ENCODE results near the gene WBP4. TPM values are rescaled to one million over a fixed set of nuclear protein-coding genes. Genes with fewer than 3 reads are reported as not detected.
A peak's percentile ranks its signal among the peaks of the same experiment; 100 is the strongest.

Gene WBP4
- total and polyA plus RNA-seq, 2 of the 13 experiments (the other 11 are each of a cell fraction or from before 2014, with no cell fraction given), result 6.7 to 11.7 TPM

- TF ChIP-seq ARID5B (CRISPR knock-in tag; IDR thresholded peaks at IDR 0.05), result peak; percentile 30; the same call in 1 of the 2 replicates
- TF ChIP-seq DRAP1 (CRISPR knock-in tag; IDR thresholded peaks at IDR 0.05), result peak; percentile 47; the same call in 1 of the 2 replicates
- peak; percentile 47; the same call in 1 of the 2 replicates for TF ChIP-seq FOXP4 (CRISPR knock-in tag; IDR thresholded peaks at IDR 0.05)
- no peak; the same call in 1 of the 2 replicates for TF ChIP-seq SOX13 (IDR thresholded peaks at IDR 0.05)
- TF ChIP-seq SOX13 (CRISPR knock-in tag; conservative IDR thresholded peaks at IDR 0.05 in 1 of 2, IDR thresholded peaks at IDR 0.05 in 1 of 2), result peak in 1 of 2 experiments; percentile 93; a peak in 2 of 4 replicates
- TF ChIP-seq RCOR2 (CRISPR knock-in tag; IDR thresholded peaks at IDR 0.05), result 0 out of 2 replicates have a peak, but pooled peaks have one; percentile 13
- peak; percentile 92 for TF ChIP-seq HNRNPUL1 (IDR thresholded peaks at IDR 0.05; ENCODE audit: low read depth, low read length)
- TF ChIP-seq HNF1A (IDR thresholded peaks at IDR 0.05; ENCODE audit: low read depth), result peak; percentile 91
- TF ChIP-seq HNF1A (CRISPR knock-in tag; IDR thresholded peaks at IDR 0.05; ENCODE audit: borderline replicate concordance), result peak; percentile 91; the same call in 1 of the 2 replicates
- TF ChIP-seq RBFOX2 (IDR thresholded peaks at IDR 0.05; ENCODE audit: low read depth, low read length), result 0 out of 2 replicates have a peak, but pooled peaks have one; percentile 37
- TF ChIP-seq SOX5 (CRISPR knock-in tag; IDR thresholded peaks at IDR 0.05; ENCODE audit: borderline replicate concordance), result peak; percentile 83; the same call in 1 of the 2 replicates
- TF ChIP-seq ZNF792 (CRISPR knock-in tag; IDR thresholded peaks at IDR 0.05), result 0 out of 2 replicates have a peak, but pooled peaks have one; percentile 7
- no peak for TF ChIP-seq SRSF4 (IDR thresholded peaks at IDR 0.05; ENCODE audit: low read depth, low read length, poor library complexity, severe bottlenecking)
- TF ChIP-seq NR2F1 (CRISPR knock-in tag; IDR thresholded peaks at IDR 0.05), result no peak
- peak; percentile 32; the same call in 1 of the 2 replicates for TF ChIP-seq HNF4A (CRISPR knock-in tag; IDR thresholded peaks at IDR 0.05)
- TF ChIP-seq POGZ (CRISPR knock-in tag; IDR thresholded peaks at IDR 0.05), result 0 out of 2 replicates have a peak, but pooled peaks have one; percentile 11
- TF ChIP-seq FOXP1 (IDR thresholded peaks at IDR 0.05), result no peak
- peak; percentile 19; the same call in 1 of the 2 replicates for TF ChIP-seq FOXP1 (CRISPR knock-in tag; IDR thresholded peaks at IDR 0.05)
- TF ChIP-seq SMAD9 (CRISPR knock-in tag; IDR thresholded peaks at IDR 0.05), result no peak
Observed at GRCh38 chr13:41019578-41020347, 41.5 kb upstream of the WBP4 start (continued).

Measured in HepG2 (cell line).